Activated CD4-positive, alpha-beta T cell treated with anti-CD3 and anti-CD28 coated beads, Interleukin-2, Interleukin-6, amounts not matched to agents 100 ng/mL and 50 ng/mL, durations not matched to agents 16 hours and 8 hours (primary cell): ENCODE results near the gene RNASEL.

Experiments
- DNase-seq: peaks from one replicate; pipeline ENCODE4 v3.0.0-alpha.2; 2020

RNASEL gene

GRCh38 chr1:182620924-182621585, 32.0 kb upstream of the RNASEL start:
- no peak for DNase-seq

- no peak for DNase-seq
Observed at GRCh38 chr1:182617734-182618351, 28.8 kb upstream of the RNASEL start.

- no peak for DNase-seq
Observed at GRCh38 chr1:182617014-182617429, 28.0 kb upstream of the RNASEL start.

GRCh38 chr1:182616130-182617013, 27.3 kb upstream of the RNASEL start:
- DNase-seq = peak; percentile 93

DNA sequence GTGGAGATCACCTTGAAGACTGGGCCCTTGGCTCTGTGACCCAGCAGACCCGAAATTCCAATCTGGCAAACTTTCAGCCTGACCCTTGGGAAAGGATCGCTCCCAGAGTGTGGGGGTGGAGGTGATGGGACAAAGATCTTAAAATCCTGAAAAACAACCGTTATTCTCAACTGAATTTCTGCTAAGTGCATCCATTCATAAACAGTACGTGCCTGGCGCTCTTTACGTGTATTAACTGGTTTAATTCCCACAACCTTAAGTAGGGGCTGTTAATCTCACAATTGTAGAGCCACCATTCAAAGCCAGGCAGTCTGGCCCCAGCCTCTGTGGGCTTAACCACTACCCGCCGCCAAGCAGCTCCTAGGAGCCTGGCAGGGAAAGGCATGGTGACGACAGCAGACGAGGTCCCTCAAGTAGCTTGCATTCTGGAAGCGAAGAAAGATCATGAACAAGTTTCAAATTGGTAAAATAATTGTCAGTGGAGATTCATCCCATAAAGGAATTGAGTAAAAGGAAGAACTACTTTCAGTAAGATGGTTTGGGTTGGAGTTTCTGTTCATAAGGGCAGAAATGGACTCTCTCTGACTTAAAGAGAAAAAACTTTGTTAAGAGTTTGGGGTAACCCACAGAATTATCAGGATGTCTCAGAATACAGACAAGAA, 26.5 kb upstream of the RNASEL start:
- no peak for DNase-seq

GRCh38 chr1:182614796-182615454, 25.9 kb upstream of the RNASEL start:
- DNase-seq = peak; percentile 65

- no peak for DNase-seq
Observed at GRCh38 chr1:182611787-182612186, 22.7 kb upstream of the RNASEL start.

GRCh38 chr1:182611326-182611725, 22.3 kb upstream of the RNASEL start:
- no peak for DNase-seq

DNA sequence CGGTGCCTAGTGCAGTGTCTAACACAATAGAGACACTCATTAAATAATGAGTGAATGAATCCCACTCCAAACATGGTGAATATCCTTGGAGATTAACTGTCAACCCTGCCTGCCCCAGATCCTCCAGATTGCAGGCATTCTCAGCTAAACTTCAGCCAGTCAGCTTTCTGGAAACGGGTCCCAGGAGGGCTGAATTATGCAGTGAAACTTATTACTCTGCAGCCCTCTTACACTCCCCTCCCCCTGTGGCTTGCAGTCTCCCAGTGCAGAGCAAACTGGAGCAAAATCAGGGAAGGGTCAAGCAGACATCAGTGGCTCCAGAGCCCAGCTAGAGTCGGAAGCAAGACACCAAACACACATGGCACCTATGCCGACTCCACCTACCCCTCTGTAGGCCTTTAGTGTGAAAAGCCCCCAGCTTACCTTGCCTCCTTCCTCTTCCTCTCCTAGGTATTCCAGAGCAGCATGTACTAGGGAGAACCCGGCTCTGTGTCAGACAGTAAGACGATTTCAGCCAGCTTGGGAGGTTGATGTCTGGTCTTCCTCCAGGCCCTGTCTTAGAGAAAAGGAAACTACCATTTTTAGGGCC, 21.6 kb upstream of the RNASEL start:
- DNase-seq = no peak

- DNase-seq = no peak
Observed at GRCh38 chr1:182608845-182609610, 20.0 kb upstream of the RNASEL start.

DNA sequence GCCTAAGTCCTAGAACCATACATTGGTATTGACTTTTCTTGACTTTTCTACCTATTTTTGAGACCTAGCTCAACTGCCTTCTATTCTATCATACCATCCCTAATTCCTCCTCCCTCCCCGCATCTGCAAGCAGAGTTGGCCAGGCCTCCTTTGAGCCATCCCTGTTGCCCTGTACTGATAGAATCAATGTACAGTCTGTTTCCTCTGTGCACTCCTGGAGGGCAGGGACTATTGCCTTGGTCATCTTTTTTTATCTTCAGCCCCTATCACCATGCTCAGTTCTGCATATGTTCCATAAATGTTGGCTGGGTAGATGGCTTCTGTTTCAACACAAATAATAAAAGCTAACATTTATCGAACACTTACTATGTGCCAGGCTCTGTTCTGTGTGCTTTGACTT, 19.2 kb upstream of the RNASEL start:
- DNase-seq = no peak

- DNase-seq = no peak
Observed at GRCh38 chr1:182607566-182607965, 18.5 kb upstream of the RNASEL start.

GRCh38 chr1:182604175-182605164, 15.4 kb upstream of the RNASEL start, which contains the start of gene RGS16:
RGS16 (minus strand) TSS chr1:182604389; CDS start chr1:182604259, 130 bp downstream.
- peak; percentile 97 for DNase-seq

GRCh38 chr1:182603646-182604174, 14.7 kb upstream of the RNASEL start:
- DNase-seq = no peak

- peak; percentile 63 for DNase-seq
Observed at GRCh38 chr1:182602935-182603645, 14.0 kb upstream of the RNASEL start.

GRCh38 chr1:182601913-182602312, 12.9 kb upstream of the RNASEL start:
- no peak for DNase-seq

DNA sequence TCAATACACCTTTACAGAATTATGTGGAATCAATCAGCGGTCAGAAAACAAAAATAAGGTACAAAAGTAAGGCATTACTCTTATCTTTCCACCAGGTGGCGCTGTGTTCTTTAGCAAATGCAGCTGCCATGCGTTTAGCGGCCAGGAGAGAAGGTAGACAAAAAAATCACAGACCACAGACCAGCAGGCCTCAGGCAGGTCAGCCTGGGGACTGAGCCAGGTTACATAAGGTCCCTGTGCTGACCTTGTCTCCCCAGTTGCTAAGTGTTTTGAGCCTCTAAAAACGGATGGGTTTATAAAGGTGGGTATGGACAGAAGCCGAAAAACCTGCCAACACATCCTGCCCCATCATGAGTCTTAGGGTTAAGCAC, 12.3 kb upstream of the RNASEL start:
- peak; percentile 84 for DNase-seq

GRCh38 chr1:182600745-182601415, 11.8 kb upstream of the RNASEL start:
- no peak for DNase-seq
